ENCODE results near the gene IGF2BP1. TPM values are rescaled to one million over a fixed set of nuclear protein-coding genes. Genes with fewer than 3 reads are reported as not detected.

Gene IGF2BP1
- total and polyA plus RNA-seq, 3 donors from 2014 or later: 10.4 to 19.9 (median 19.3) TPM

DNA sequence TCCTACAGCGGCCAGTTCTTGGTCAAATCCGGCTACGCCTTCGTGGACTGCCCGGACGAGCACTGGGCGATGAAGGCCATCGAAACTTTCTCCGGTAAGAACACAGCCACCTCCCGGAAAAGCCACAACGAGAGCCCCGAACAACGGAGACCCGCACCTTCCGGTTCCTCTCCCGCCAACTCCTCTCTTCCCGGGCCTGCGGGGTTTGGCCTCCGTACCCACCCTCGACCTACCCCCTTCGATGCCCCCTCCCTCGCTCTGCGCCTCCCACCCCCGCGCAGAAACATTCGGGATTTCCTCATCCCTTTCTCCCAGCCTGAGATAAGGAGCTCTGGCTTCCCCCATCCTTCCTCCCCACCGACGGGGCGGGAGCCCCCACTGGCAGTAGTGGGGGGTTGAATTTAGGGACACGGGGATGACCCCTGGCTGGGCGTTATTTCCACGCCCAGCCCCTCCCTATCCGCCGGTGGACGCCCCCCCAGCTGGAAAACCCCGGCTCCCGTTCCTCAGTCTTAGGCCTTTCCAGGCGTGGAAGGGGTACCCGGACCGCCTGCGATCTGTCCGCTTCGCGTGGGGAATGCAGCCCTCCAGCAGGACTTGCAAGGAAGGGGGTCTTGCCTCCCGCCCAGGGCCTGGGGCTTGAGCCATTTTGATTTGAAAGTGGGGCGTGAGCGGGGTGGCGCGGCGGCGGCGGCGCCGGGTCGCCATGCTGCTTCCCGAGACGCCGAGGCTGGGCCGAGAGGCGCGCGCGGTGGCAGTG lies 822 bp downstream of the IGF2BP1 start:
- intact Hi-C loops (cut with DNase I; ENCODE audit: low total_unique reads): no loop called here
- Histone ChIP-seq H3K27ac (no peak overlapping the region), H3K9me3 (no peaks in the 10 kb centered on the region), H3K36me3 (ENCODE audit: low read depth, missing control alignments) (no peaks in the 10 kb centered on the region), H3K27me3 (peaks cover 3% of the 10 kb centered on the region), H3K4me3 (peak overlapping the region; percentile 43 to 48), H3K4me1 (no peaks in the 10 kb centered on the region)
- TF ChIP-seq, protein P1, sequence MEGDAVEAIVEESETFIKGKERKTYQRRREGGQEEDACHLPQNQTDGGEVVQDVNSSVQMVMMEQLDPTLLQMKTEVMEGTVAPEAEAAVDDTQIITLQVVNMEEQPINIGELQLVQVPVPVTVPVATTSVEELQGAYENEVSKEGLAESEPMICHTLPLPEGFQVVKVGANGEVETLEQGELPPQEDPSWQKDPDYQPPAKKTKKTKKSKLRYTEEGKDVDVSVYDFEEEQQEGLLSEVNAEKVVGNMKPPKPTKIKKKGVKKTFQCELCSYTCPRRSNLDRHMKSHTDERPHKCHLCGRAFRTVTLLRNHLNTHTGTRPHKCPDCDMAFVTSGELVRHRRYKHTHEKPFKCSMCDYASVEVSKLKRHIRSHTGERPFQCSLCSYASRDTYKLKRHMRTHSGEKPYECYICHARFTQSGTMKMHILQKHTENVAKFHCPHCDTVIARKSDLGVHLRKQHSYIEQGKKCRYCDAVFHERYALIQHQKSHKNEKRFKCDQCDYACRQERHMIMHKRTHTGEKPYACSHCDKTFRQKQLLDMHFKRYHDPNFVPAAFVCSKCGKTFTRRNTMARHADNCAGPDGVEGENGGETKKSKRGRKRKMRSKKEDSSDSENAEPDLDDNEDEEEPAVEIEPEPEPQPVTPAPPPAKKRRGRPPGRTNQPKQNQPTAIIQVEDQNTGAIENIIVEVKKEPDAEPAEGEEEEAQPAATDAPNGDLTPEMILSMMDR (IDR thresholded peaks at IDR 0.05): no peak
- TF ChIP-seq POLR2A (IDR thresholded peaks at IDR 0.05): no peak
- 4% methylated on average over 23 to 63 of the region's 63 CpGs for WGBS, 2 donors
- no peak for DNase-seq

DNA sequence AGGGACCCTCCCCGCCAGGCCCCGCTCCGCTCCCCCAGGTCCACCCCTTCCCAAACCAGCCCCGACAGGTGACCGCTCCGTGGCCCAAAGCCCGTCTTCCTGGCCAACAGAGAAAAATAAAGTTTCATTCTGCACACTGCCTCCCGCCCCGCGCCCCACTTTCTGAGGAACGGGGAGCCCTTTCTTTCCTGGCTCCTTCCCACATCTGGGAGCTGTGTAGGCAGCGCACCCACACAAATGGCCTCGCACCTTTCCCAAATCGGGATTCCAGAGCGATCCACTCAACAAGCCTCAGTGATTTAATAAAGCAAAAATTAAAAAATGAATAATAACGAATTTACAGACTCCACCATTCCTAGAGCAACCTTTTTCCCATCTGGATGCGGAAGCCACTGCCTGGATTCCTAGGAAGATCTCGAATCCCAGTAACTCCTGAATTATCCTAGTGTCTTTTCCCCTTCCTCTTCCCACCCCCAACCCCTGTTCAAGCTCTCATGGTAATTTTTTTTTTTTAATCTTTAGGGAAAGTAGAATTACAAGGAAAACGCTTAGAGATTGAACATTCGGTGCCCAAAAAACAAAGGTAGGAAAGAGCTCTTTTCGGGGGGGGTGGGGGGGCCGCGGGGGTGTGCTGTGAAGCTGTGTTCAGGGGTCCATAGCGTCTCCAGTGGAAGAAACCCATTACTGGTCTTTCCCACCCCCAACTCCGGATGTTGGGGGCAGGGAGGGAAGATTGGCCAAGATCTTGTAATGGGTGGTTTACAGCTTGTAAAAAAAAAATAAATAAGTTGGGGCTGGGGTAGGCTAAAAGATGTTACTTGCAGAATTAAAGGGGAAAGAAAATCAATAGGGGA lies 1.6 kb downstream of the IGF2BP1 start:
- no peak overlapping the region for H3K27ac ChIP-seq
- intact Hi-C loops (cut with DNase I; ENCODE audit: low total_unique reads): no loop called here
- peak overlapping the region; percentile 43 to 48 for H3K4me3 ChIP-seq
- no peak for DNase-seq
- H3K4me1 ChIP-seq: no peaks in the 10 kb centered on the region
- no peaks in the 10 kb centered on the region for H3K9me3 ChIP-seq
- 17% methylated on average over 21 to 25 of the region's 25 CpGs for WGBS, 2 donors
- H3K36me3 ChIP-seq (ENCODE audit: low read depth, missing control alignments): no peaks in the 10 kb centered on the region
- peaks cover 3% of the 10 kb centered on the region for H3K27me3 ChIP-seq
- no peak for TF ChIP-seq POLR2A (IDR thresholded peaks at IDR 0.05)
- TF ChIP-seq, protein P1 (IDR thresholded peaks at IDR 0.05): no peak

DNA sequence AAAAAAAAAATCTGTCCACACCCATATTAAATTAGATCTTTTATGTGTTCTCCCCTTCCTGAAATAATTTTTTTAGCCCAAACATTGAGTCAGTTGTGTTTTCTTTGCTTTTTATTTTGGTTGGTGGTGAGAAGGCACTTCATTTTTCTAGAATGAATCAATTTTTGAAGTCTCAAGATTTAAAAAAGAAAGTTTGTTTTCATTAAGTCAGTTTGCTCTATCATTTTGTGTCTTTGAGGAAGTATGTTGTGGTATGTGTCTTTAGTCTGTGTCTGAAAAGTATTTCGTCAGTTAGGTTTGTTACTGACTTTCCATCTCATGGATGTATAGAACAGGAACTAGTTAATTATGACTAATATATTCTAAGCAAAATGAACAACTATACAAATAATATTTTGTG lies 3.8 kb downstream of the IGF2BP1 start:
- TF ChIP-seq, protein P1 (IDR thresholded peaks at IDR 0.05): no peak
- TF ChIP-seq POLR2A (IDR thresholded peaks at IDR 0.05): no peak
- Histone ChIP-seq H3K27ac (no peak overlapping the region), H3K27me3 (peaks cover 3% of the 10 kb centered on the region), H3K9me3 (no peaks in the 10 kb centered on the region), H3K4me1 (no peaks in the 10 kb centered on the region), H3K4me3 (no peak overlapping the region), H3K36me3 (ENCODE audit: low read depth, missing control alignments) (no peaks in the 10 kb centered on the region)
- 70 to 77% methylated on average over 1 of the region's 1 CpG for WGBS, 2 donors
- no peak for DNase-seq
- intact Hi-C loops (cut with DNase I; ENCODE audit: low total_unique reads): no loop called here

DNA sequence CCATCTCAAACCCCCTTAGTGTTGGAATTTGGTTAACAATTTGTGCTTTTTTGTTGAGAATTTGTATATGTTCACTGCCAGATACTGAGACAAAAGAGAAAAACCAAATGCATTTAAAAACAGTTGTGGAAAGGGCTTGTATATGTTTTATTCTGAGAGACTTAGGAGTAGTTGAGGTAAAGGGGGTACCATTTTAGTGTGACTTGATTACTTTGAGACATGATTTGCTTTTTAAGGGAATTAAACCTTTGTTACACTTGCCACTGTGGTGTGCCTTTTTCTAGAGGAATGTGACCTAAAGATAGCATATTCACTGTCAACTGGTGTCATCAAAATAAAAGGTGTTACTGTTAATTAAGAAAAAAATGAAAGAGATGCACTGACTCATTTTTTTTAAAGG lies 4.5 kb downstream of the IGF2BP1 start:
- DNase-seq: no peak
- H3K27me3 ChIP-seq: peaks cover under 1% of the 10 kb centered on the region
- H3K4me1 ChIP-seq: no peaks in the 10 kb centered on the region
- H3K9me3 ChIP-seq: no peaks in the 10 kb centered on the region
- TF ChIP-seq POLR2A (IDR thresholded peaks at IDR 0.05): no peak
- TF ChIP-seq, protein P1 (IDR thresholded peaks at IDR 0.05): no peak
- H3K4me3 ChIP-seq: no peak overlapping the region
- H3K27ac ChIP-seq: no peak overlapping the region
- H3K36me3 ChIP-seq (ENCODE audit: low read depth, missing control alignments): no peaks in the 10 kb centered on the region
- intact Hi-C loops (cut with DNase I; ENCODE audit: low total_unique reads): no loop called here

Data from testis (tissue), 3 donors.